ENCODE results near the gene PCDH9.

PCDH9 gene

GRCh38 chr13:67049744-67050143 lies 180.4 kb downstream of the PCDH9 start:
- Histone ChIP-seq H3K9me3 (ENCODE audit: low read length) (no peaks in the 10 kb centered on the region; the same call in 1 of the 2 replicates), H3K9me2 (ENCODE audit: low read depth, low read length) (no peaks in the 10 kb centered on the region), H3K4me1 (ENCODE audit: insufficient read depth, low read length, severe bottlenecking) (peaks cover 50% of the 10 kb centered on the region), H3K4me3 (ENCODE audit: low read depth, low read length, poor library complexity, severe bottlenecking) (no peak overlapping the region), H4K20me1 (ENCODE audit: insufficient read depth, low read length) (no peaks in the 10 kb centered on the region), H3K27me3 (ENCODE audit: insufficient read depth, low read length) (no peaks in the 10 kb centered on the region), H3K27ac (ENCODE audit: low read depth, low read length, poor library complexity, severe bottlenecking) (peak overlapping the region; percentile 85), H3K79me2 (ENCODE audit: insufficient read depth, low read length) (no peaks in the 10 kb centered on the region), H3K4me2 (ENCODE audit: low read length) (no peak overlapping the region), H2AFZ (ENCODE audit: low read length) (peak overlapping the region; percentile 43; the same call in 1 of the 2 replicates), H3K36me3 (ENCODE audit: insufficient read depth, low read length) (no peaks in the 10 kb centered on the region), H3F3A (ENCODE audit: insufficient read depth, low read length) (no peaks in the 10 kb centered on the region), H3K9ac (ENCODE audit: low read length) (no peak overlapping the region)
- TF ChIP-seq CTCF (IDR thresholded peaks at IDR 0.05; ENCODE audit: low read length) (no peak), EZH2 (IDR thresholded peaks at IDR 0.05; ENCODE audit: borderline replicate concordance, low read length) (no peak)

DNA sequence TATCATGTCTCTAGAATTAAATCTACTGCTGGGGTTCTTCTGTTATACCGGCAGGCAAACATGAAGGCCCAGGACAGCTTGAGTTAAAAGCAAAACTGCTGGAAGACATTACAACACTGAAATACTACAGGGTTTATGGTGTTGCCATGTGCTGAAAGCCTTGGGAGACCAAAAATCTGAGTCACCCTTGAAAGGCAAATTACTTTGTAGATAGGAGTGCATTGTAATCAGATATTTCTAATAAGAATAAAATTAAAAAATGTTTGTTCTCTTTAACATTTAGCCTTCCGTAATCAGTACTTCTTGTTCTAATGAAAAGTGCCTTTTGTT lies 181.3 kb downstream of the PCDH9 start:
- Histone ChIP-seq H2AFZ (ENCODE audit: low read length) (peak overlapping the region; percentile 88), H4K20me1 (ENCODE audit: insufficient read depth, low read length) (no peaks in the 10 kb centered on the region), H3K27me3 (ENCODE audit: insufficient read depth, low read length) (no peaks in the 10 kb centered on the region), H3K4me2 (ENCODE audit: low read length) (peak overlapping the region; percentile 36), H3K9me3 (ENCODE audit: low read length) (no peaks in the 10 kb centered on the region; the same call in 1 of the 2 replicates), H3K79me2 (ENCODE audit: insufficient read depth, low read length) (no peaks in the 10 kb centered on the region), H3K9ac (ENCODE audit: low read length) (peak overlapping the region; percentile 39), H3F3A (ENCODE audit: insufficient read depth, low read length) (no peaks in the 10 kb centered on the region), H3K4me3 (ENCODE audit: low read depth, low read length, poor library complexity, severe bottlenecking) (no peak overlapping the region), H3K27ac (ENCODE audit: low read depth, low read length, poor library complexity, severe bottlenecking) (peak overlapping the region; percentile 85), H3K9me2 (ENCODE audit: low read depth, low read length) (no peaks in the 10 kb centered on the region), H3K36me3 (ENCODE audit: insufficient read depth, low read length) (no peaks in the 10 kb centered on the region), H3K4me1 (ENCODE audit: insufficient read depth, low read length, severe bottlenecking) (peaks cover 50% of the 10 kb centered on the region)
- TF ChIP-seq CTCF (IDR thresholded peaks at IDR 0.05; ENCODE audit: low read length) (no peak), EZH2 (IDR thresholded peaks at IDR 0.05; ENCODE audit: borderline replicate concordance, low read length) (no peak)

DNA sequence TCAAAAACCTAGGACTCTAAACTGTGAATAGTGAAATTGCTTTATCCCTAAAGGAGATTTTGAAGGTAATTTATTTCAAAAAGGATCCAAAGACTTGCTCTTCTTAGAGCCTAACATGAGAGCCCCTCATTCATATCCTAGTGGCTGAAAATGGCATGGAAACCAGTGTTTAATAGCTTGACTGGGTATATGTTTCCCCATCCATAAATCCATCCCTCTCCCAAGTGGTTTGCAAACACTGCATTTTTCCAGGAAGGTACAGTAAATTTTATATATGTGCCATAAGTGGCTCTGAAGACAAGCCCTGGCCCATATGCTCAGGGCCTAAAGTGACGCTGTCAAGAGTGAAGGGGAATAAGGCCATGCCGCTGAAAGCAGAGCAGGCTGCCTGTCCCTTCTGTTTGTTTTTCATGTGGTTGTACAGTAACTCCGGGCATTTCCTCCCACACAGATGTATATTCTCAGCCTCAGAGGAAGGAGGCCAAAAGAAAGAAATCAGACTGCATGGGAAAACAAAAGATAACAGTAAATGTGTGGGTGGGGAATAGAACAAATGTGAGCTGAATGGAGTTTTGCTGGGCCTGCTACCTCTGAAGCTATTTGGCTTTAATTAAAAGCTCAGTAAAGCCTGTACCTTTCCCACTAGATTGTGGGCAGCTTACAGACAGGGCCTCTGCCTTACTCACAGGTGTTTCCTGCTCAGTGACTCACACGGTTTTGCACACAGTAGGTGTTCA lies 181.9 kb downstream of the PCDH9 start:
- Histone ChIP-seq H2AFZ (ENCODE audit: low read length) (peak overlapping the region; percentile 88), H3K27me3 (ENCODE audit: insufficient read depth, low read length) (no peaks in the 10 kb centered on the region), H3K9me3 (ENCODE audit: low read length) (no peaks in the 10 kb centered on the region; the same call in 1 of the 2 replicates), H3K79me2 (ENCODE audit: insufficient read depth, low read length) (no peaks in the 10 kb centered on the region), H3K27ac (ENCODE audit: low read depth, low read length, poor library complexity, severe bottlenecking) (peak overlapping the region; percentile 85), H3K4me2 (ENCODE audit: low read length) (peak overlapping the region; percentile 36), H4K20me1 (ENCODE audit: insufficient read depth, low read length) (no peaks in the 10 kb centered on the region), H3K4me3 (ENCODE audit: low read depth, low read length, poor library complexity, severe bottlenecking) (no peak overlapping the region), H3K9me2 (ENCODE audit: low read depth, low read length) (no peaks in the 10 kb centered on the region), H3K36me3 (ENCODE audit: insufficient read depth, low read length) (no peaks in the 10 kb centered on the region), H3K4me1 (ENCODE audit: insufficient read depth, low read length, severe bottlenecking) (peaks cover 50% of the 10 kb centered on the region), H3K9ac (ENCODE audit: low read length) (peak overlapping the region; percentile 39), H3F3A (ENCODE audit: insufficient read depth, low read length) (no peaks in the 10 kb centered on the region)
- TF ChIP-seq CTCF (IDR thresholded peaks at IDR 0.05; ENCODE audit: low read length) (peak; percentile 37; the same call in 1 of the 2 replicates), EZH2 (IDR thresholded peaks at IDR 0.05; ENCODE audit: borderline replicate concordance, low read length) (no peak)

Measured in OCI-LY1 (cell line).